GM12878 (cell line): ENCODE results near the gene HSBP1. TPM values are rescaled to one million over a fixed set of nuclear protein-coding genes. Genes with fewer than 3 reads are reported as not detected.

Experiments
- ATAC-seq: fragments of 200-7000 bp; cut with Tn5 transposase; 3 replicates; pipeline ENCODE4 v1.9.1; 2020; ENCODE audit warnings: mild to moderate bottlenecking, moderate library complexity
- BruUV-seq: library from RNA; stranded (reverse); fragments of 400-500 nt; replicated peaks from 2 replicates; lab custom pipeline; 2021; lab: Mats Ljungman, UMichigan
- CTCF ChIA-PET: fragments of 300-600 bp; sonication (Branson Sonifier 250); formaldehyde crosslinking; extraction: SDS; loops from one replicate; lab custom pipeline; 2021; ENCODE audit warnings: inconsistent platforms; lab: Yijun Ruan, JAX
- POLR2A ChIA-PET: fragments of 350-600 bp; formaldehyde crosslinking; extraction: SDS; loops from one replicate; lab custom pipeline; 2021; ENCODE audit warnings: inconsistent platforms; lab: Charles Lee
- RAD21 ChIA-PET: fragments of 300-600 bp; sonication (Branson Sonifier 250); formaldehyde crosslinking; loops from one replicate; lab custom pipeline; 2023; ENCODE audit warnings: antibody characterized with exemption; ENCODE audit not compliant: unreplicated experiment; lab: Charles Lee
- SMC1A ChIA-PET: fragments of 300-600 bp; sonication (Branson Sonifier 250); formaldehyde crosslinking; loops from one replicate; lab custom pipeline; 2023; ENCODE audit not compliant: unreplicated experiment, uncharacterized antibody; lab: Charles Lee
- DNase-seq: peaks from one replicate; pipeline ENCODE4 v3.0.0-alpha.2; 2011; ENCODE audit warnings: low read depth, low spot score
- FAIRE-seq: peaks from 3 replicates; lab custom pipeline; 2011; peaks lifted over from hg19 to GRCh38; lab: Jason Lieb, UNC
- H2AFZ ChIP-seq: 2 replicates; pipeline ENCODE4 v1.6.0; 2011; ENCODE audit warnings: low read depth, low read length, control low read depth; ENCODE audit not compliant: control insufficient read depth
- H3K27ac ChIP-seq: 2 replicates; pipeline ENCODE4 v1.5.1; 2011; ENCODE audit warnings: control low read depth; ENCODE audit not compliant: control insufficient read depth, insufficient read depth
- H3K27me3 ChIP-seq, 2 experiments: replicated peaks in 1 of 2; 2 replicates each; pipeline versions ENCODE4 v1.6.0 to v1.6.1; 2011; ENCODE audit warnings: low read length in 1 of 2; ENCODE audit not compliant: control insufficient read depth in 2 of 2, insufficient read depth in 2 of 2
- H3K36me3 ChIP-seq, 2 experiments: 2 replicates each; pipeline ENCODE4 v1.5.1; 2011; ENCODE audit warnings: low read length in 1 of 2; ENCODE audit not compliant: control insufficient read depth in 2 of 2, insufficient read depth in 2 of 2
- H3K4me1 ChIP-seq: 2 replicates; pipeline ENCODE4 v1.6.1; 2011; ENCODE audit warnings: mild to moderate bottlenecking, low read length, moderate library complexity, mixed read lengths; ENCODE audit not compliant: control insufficient read depth, insufficient read depth
- H3K4me2 ChIP-seq: 2 replicates; pipeline ENCODE4 v1.6.0; 2011; ENCODE audit warnings: control low read depth; ENCODE audit not compliant: control insufficient read depth, insufficient read depth
- H3K4me3 ChIP-seq: fragments of 200-600 bp; sonication (generic); 2 replicates; pipeline ENCODE4 v1.5.1; 2016
- H3K79me2 ChIP-seq: 2 replicates; pipeline ENCODE4 v1.6.0; 2011; ENCODE audit warnings: low read length; ENCODE audit not compliant: control insufficient read depth, insufficient read depth
- H3K9ac ChIP-seq: 2 replicates; pipeline ENCODE4 v1.8.0; 2011; ENCODE audit warnings: low read length, control low read depth, mixed read lengths; ENCODE audit not compliant: control insufficient read depth, insufficient read depth
- H3K9me3 ChIP-seq: replicated peaks from 3 replicates; pipeline ENCODE4 v1.5.1; 2011; ENCODE audit warnings: mild to moderate bottlenecking, low read length; ENCODE audit not compliant: control insufficient read depth, insufficient read depth
- H4K20me1 ChIP-seq: 2 replicates; pipeline ENCODE4 v1.6.0; 2011; ENCODE audit not compliant: control insufficient read depth, insufficient read depth
- EED ChIP-seq: sonication (generic); IDR thresholded peaks from 2 replicates; pipeline ENCODE4 v1.6.1; 2016; ENCODE audit warnings: antibody characterized with exemption, low read depth
- ETV6 ChIP-seq, 2 experiments: fragments of 450-650 bp in 1 of 2; IDR thresholded peaks in 1 of 2; conservative IDR thresholded peaks in 1 of 2; 2 replicates each; pipeline ENCODE4 v1.6.1; 2014; ENCODE audit warnings: antibody characterized with exemption in 1 of 2, borderline replicate concordance in 1 of 2, low read depth in 1 of 2, mild to moderate bottlenecking in 1 of 2, moderate library complexity in 1 of 2
- JUNB ChIP-seq: IDR thresholded peaks from 2 replicates; pipeline ENCODE4 v1.6.1; 2016; ENCODE audit warnings: antibody characterized with exemption, mild to moderate bottlenecking
- POLR2AphosphoS5 ChIP-seq: IDR thresholded peaks from 2 replicates; pipeline ENCODE4 v1.6.1; 2011; ENCODE audit warnings: mild to moderate bottlenecking, low read length, inconsistent platforms
- STAT1 ChIP-seq: fragments of 450-650 bp; conservative IDR thresholded peaks from 2 replicates; pipeline ENCODE4 v1.6.1; 2014; ENCODE audit warnings: antibody characterized with exemption, mild to moderate bottlenecking
- ZNF207 ChIP-seq: fragments of 450-650 bp; IDR thresholded peaks from 2 replicates; pipeline ENCODE4 v1.6.1; 2014; ENCODE audit warnings: antibody characterized with exemption, mild to moderate bottlenecking, borderline replicate concordance
- WGBS: methylation state at CpG from one replicate; pipeline ENCODE4 v1.1.6; 2016; ENCODE audit warnings: low lambda C conversion rate; ENCODE audit not compliant: insufficient replicate concordance, insufficient coverage; ENCODE audit errors: missing lambda C conversion rate; 5-methylcytosine and 5-hydroxymethylcytosine counted together
- in situ Hi-C: fragments of 300-500 bp; cut with MboI; formaldehyde crosslinking; loops from 9 replicates; pipeline ENCODE4 v1.14.3; 2018; ENCODE audit warnings: mixed read lengths
- intact Hi-C: fragments of 100-400 bp; cut with micrococcal nuclease; formaldehyde crosslinking; loops from one replicate; pipeline ENCODE4 v1.14.2; 2022; ENCODE audit not compliant: unreplicated experiment
- polyA plus RNA-seq, 11 experiments: library from polyadenylated mRNA; depleted of rRNA in 4 of 11; unstranded in 6 of 11; stranded (reverse) in 5 of 11; fragments of >200 nt; fragmentation: Nextera tagmentation in 4 of 11; fragmentation: Illumina TruSeq in 1 of 11; extraction: Ambion mirVana in 4 of 11; extraction: Trizol in 1 of 11; gene quantifications; 1 replicate in 1 of 11; 2 replicates in 10 of 11; pipeline versions ENCODE4 v1.2.1 to v1.2.3, GENCODE V29; 2011 to 2016; ENCODE audit warnings: inconsistent platforms in 2 of 11, missing spikeins in 2 of 11, low read depth in 1 of 11
- total RNA-seq, 4 experiments: library from RNA; depleted of rRNA in 3 of 4; stranded (reverse); fragments of >200 nt in 3 of 4; fragmentation: Illumina TruSeq in 1 of 4; extraction: Trizol in 1 of 4; gene quantifications; 2 replicates each; pipeline versions ENCODE4 v1.2.1 to v1.2.3, GENCODE V29; 2013 to 2021
- TF ChIP-seq, protein P1 (sequence below): fragments of 450-650 bp; IDR thresholded peaks from 2 replicates; pipeline ENCODE4 v1.6.1; 2016; ENCODE audit warnings: mild to moderate bottlenecking
- TF ChIP-seq, protein P2 (sequence below): fragments of 450-650 bp; IDR thresholded peaks from 2 replicates; pipeline ENCODE4 v1.6.1; 2017; ENCODE audit warnings: mild to moderate bottlenecking

The HSBP1 gene
- total and polyA plus RNA-seq, 10 of the 15 experiments (the other 5 are each of a cell fraction or from before 2014, with no cell fraction given), result 26.6 to 263 (median 95.7) TPM

DNA sequence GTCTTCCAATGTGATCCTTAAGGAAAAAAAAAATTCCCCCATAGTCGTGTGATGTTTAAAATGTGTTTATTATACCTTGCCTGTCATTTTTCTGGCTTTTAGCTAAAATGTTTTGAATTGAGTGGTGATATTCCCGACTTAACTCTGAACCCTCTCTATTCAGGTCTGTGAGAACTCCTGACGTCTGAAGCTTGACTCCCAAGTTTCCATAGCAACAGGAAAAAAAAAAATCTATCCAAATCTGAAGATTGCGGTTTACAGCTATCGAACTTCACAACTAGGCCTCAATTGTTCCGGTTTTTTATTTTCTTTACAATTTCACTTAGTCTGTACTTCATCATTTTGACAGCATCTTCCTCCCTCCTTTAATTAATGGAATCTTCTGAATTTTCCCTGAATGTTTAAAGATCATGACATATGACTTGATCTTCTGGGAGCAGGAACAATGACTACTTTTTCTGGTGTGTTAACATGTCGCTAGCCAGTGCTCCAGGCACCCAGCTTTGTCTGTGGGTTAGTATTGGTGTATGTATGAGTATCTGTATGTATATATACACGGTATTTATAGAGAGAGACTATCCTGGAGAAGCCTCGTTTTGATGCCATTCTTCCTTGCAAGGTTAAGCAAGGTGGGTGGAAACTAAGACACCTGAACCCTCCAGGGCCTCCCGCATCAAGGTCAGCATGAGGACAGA lies 12.8 kb upstream of the HSBP1 start:
- Histone ChIP-seq H3K4me3 (no peak overlapping the region), H3K4me1 (no peaks in the 10 kb centered on the region), H3K27me3 (peaks cover 0 to 2% of the 10 kb centered on the region in 2 experiments; a peak in 3 of 4 replicates), H3K9ac (no peak overlapping the region), H2AFZ (no peak overlapping the region), H3K79me2 (no peaks in the 10 kb centered on the region), H3K4me2 (no peak overlapping the region), H3K9me3 (no peaks in the 10 kb centered on the region), H3K27ac (no peak overlapping the region), H3K36me3 (no peaks in the 10 kb centered on the region), H4K20me1 (no peaks in the 10 kb centered on the region)
- FAIRE-seq, result no peak
- ChIA-PET RAD21 (no interaction called here), CTCF (interaction anchor here (1.1 kb wide), 1 partner anchor 13 kb away, joined by 3 read pairs; no protein-coding TSS in a partner anchor), POLR2A (no interaction called here), SMC1A (no interaction called here)
- in situ Hi-C loops, result no loop called here
- intact Hi-C loops, result no loop called here
- no TSS peak for BruUV-seq
- no peak for ATAC-seq
- no peak for TF ChIP-seq STAT1
- TF ChIP-seq EED, result no peak
- TF ChIP-seq ZNF207, result no peak
- TF ChIP-seq, protein P1, sequence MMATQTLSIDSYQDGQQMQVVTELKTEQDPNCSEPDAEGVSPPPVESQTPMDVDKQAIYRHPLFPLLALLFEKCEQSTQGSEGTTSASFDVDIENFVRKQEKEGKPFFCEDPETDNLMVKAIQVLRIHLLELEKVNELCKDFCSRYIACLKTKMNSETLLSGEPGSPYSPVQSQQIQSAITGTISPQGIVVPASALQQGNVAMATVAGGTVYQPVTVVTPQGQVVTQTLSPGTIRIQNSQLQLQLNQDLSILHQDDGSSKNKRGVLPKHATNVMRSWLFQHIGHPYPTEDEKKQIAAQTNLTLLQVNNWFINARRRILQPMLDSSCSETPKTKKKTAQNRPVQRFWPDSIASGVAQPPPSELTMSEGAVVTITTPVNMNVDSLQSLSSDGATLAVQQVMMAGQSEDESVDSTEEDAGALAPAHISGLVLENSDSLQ, result no peak
- no peak for TF ChIP-seq POLR2AphosphoS5
- no peak for TF ChIP-seq JUNB
- no peak for TF ChIP-seq ETV6 (conservative IDR thresholded peaks at IDR 0.05 in 1 of 2, IDR thresholded peaks at IDR 0.05 in 1 of 2; ENCODE audit: borderline replicate concordance in 1 of 2, low read depth in 1 of 2)
- TF ChIP-seq, protein P2, sequence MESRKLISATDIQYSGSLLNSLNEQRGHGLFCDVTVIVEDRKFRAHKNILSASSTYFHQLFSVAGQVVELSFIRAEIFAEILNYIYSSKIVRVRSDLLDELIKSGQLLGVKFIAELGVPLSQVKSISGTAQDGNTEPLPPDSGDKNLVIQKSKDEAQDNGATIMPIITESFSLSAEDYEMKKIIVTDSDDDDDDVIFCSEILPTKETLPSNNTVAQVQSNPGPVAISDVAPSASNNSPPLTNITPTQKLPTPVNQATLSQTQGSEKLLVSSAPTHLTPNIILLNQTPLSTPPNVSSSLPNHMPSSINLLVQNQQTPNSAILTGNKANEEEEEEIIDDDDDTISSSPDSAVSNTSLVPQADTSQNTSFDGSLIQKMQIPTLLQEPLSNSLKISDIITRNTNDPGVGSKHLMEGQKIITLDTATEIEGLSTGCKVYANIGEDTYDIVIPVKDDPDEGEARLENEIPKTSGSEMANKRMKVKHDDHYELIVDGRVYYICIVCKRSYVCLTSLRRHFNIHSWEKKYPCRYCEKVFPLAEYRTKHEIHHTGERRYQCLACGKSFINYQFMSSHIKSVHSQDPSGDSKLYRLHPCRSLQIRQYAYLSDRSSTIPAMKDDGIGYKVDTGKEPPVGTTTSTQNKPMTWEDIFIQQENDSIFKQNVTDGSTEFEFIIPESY, result no peak
- 58% methylated on average over 10 of the region's 10 CpGs for WGBS
- DNase-seq, result no peak
